ENCODE results near the gene ATP6V0A1. TPM values are rescaled to one million over a fixed set of nuclear protein-coding genes. Genes with fewer than 3 reads are reported as not detected.
"Not testable (repeated sequence)": the region's sequence is repeated elsewhere in the genome, so short reads cannot be mapped to it uniquely, and the experiment has no call there.

Gene ATP6V0A1
- polyA plus RNA-seq, 4 donors = 38.7 to 125 (median 69.2) TPM

DNA sequence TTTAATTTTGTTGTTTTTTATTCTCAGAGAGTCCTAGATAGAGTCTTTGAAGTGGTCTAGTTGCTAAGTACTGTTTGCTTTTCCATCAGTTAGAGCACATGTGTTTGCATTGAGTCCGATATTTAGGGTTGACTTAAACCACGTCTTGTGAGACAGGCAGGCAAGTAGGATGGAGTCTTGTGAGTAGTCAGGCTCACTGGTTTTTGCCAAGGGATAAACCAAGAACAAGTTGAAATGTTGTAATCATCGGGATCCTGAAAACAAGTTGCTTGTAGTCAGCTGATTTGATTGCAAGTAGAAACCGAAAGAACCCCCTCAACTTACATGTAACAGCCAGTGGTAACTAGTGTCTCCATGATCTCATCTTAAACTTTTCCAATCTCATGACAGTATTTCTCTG is 17.2 kb downstream of the ATP6V0A1 start:
- H3K4me1 ChIP-seq (ENCODE audit: control insufficient read depth in 3 of 3, insufficient read depth in 2 of 3, low read depth in 1 of 3, low read length in 2 of 3) = peaks cover 0 to 17% (median 4%) of the 10 kb centered on the region in 3 donors
- H3K36me3 ChIP-seq (ENCODE audit: control insufficient read depth in 3 of 3, insufficient read depth in 2 of 3, low read depth in 1 of 3, low read length in 3 of 3) = peaks cover 7 to 40% (median 23%) of the 10 kb centered on the region in 3 donors
- no peaks in the 10 kb centered on the region for H3K27me3 ChIP-seq (ENCODE audit: control insufficient read depth in 3 of 3, insufficient read depth in 3 of 3, low read length in 3 of 3)
- no peak for FAIRE-seq
- peak overlapping the region in 1 of 3 donors; percentile 70 for H3K27ac ChIP-seq (ENCODE audit: low read depth in 1 of 3, low read length in 2 of 3)
- WGBS, 3 donors = 83 to 94% (median 88%) methylated on average over 4 of the region's 4 CpGs
- H3K4me3 ChIP-seq (ENCODE audit: low read depth in 1 of 3, low read length in 3 of 3) = no peak overlapping the region
- no peak for DNase-seq
- no peaks in the 10 kb centered on the region for H3K9me3 ChIP-seq (ENCODE audit: control insufficient read depth in 2 of 2, insufficient read depth in 1 of 2, low read depth in 1 of 2, low read length in 1 of 2)

DNA sequence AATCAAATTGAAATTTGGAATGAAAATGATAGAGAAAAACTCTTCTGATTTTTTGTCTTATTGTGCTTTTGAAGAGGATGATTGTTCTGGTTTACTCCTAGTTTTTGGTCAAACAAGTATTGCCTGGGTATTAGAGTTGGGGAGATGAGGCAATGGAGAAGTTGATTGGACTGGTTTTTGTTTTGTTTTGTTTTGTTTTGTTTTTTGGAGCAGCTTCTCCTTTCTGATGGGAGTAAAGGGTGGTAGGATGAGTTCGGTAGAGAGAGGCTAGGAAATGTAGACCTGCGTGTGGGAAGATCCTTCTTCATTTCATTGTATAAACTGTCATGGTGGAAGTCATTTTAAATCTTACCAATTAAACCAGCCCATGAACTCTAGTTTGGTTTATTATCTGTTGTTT is 17.7 kb downstream of the ATP6V0A1 start:
- whole genome bisulfite sequencing, 3 donors = 93 to 95% (median 93%) methylated on average over 2 of the region's 2 CpGs
- Histone ChIP-seq H3K9me3 (ENCODE audit: control insufficient read depth in 2 of 2, insufficient read depth in 1 of 2, low read depth in 1 of 2, low read length in 1 of 2) (no peaks in the 10 kb centered on the region), H3K27ac (ENCODE audit: low read depth in 1 of 3, low read length in 2 of 3) (peak overlapping the region in 1 of 3 donors; percentile 70), H3K27me3 (ENCODE audit: control insufficient read depth in 3 of 3, insufficient read depth in 3 of 3, low read length in 3 of 3) (no peaks in the 10 kb centered on the region), H3K4me1 (ENCODE audit: control insufficient read depth in 3 of 3, insufficient read depth in 2 of 3, low read depth in 1 of 3, low read length in 2 of 3) (peaks cover 0 to 17% (median 4%) of the 10 kb centered on the region in 3 donors), H3K36me3 (ENCODE audit: control insufficient read depth in 3 of 3, insufficient read depth in 2 of 3, low read depth in 1 of 3, low read length in 3 of 3) (peaks cover 7 to 42% (median 23%) of the 10 kb centered on the region in 3 donors), H3K4me3 (ENCODE audit: low read depth in 1 of 3, low read length in 3 of 3) (no peak overlapping the region)
- FAIRE-seq = no peak
- no peak for DNase-seq

DNA sequence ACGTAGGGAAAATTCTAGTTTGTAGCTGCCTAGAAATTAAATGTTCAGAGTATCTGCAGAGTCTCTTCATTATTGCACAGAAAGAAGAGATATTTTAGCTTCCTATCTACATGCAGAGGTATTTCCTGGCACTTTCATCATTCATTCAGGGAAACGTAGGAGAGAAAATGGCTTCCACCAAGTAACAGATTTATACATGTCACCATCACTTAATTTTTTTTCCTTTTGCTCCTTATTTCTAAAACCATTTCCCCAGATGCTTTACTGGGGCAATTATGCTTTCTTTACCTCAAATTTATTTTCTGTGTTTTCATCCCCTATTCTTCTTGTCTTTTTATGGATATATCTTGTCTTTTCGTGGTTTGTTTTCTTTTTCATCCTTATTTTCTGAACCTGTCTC is 18.5 kb downstream of the ATP6V0A1 start:
- Histone ChIP-seq H3K36me3 (ENCODE audit: control insufficient read depth in 3 of 3, insufficient read depth in 2 of 3, low read depth in 1 of 3, low read length in 3 of 3) (peaks cover 7 to 43% (median 24%) of the 10 kb centered on the region in 3 donors), H3K4me1 (ENCODE audit: control insufficient read depth in 3 of 3, insufficient read depth in 2 of 3, low read depth in 1 of 3, low read length in 2 of 3) (peaks cover 0 to 17% (median 4%) of the 10 kb centered on the region in 3 donors), H3K4me3 (ENCODE audit: low read depth in 1 of 3, low read length in 3 of 3) (no peak overlapping the region), H3K27ac (ENCODE audit: low read depth in 1 of 3, low read length in 2 of 3) (no peak overlapping the region), H3K27me3 (ENCODE audit: control insufficient read depth in 3 of 3, insufficient read depth in 3 of 3, low read length in 3 of 3) (no peaks in the 10 kb centered on the region), H3K9me3 (ENCODE audit: control insufficient read depth in 2 of 2, insufficient read depth in 1 of 2, low read depth in 1 of 2, low read length in 1 of 2) (no peaks in the 10 kb centered on the region)
- 92 to 97% (median 96%) methylated on average over 3 of the region's 3 CpGs for WGBS, 3 donors
- FAIRE-seq (no peak), DNase-seq (no peak)

DNA sequence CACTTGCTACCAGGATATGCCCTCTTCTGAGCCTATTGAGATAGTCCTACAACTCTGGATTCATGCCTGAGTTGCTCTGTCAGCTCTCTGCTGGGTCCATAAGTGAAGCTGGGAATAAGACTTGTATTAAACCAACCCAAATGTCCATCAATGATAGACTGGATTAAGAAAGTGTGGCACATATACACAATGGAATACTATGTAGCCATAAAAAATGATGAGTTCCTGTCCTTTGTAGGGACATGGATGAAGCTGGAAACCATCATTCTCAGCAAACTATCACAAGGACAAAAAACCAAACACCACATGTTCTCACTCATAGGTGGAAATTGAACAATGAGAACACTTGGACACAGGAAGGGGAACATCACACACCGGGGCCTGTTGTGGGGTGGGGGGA is 19.1 kb downstream of the ATP6V0A1 start:
- H3K4me3 ChIP-seq (ENCODE audit: low read depth in 1 of 3, low read length in 3 of 3); H3K27me3 ChIP-seq (ENCODE audit: control insufficient read depth in 3 of 3, insufficient read depth in 3 of 3, low read length in 3 of 3); H3K9me3 ChIP-seq (ENCODE audit: control insufficient read depth in 2 of 2, insufficient read depth in 1 of 2, low read depth in 1 of 2, low read length in 1 of 2); FAIRE-seq; H3K27ac ChIP-seq (ENCODE audit: low read depth in 1 of 3, low read length in 2 of 3); DNase-seq: not testable (repeated sequence)
- WGBS, 3 donors = 92% methylated on average over 1 of the region's 1 CpG; no CpG with 5 or more reads in 2 of the 3 donors
- Histone ChIP-seq H3K36me3 (ENCODE audit: control insufficient read depth in 3 of 3, insufficient read depth in 2 of 3, low read depth in 1 of 3, low read length in 3 of 3) (peaks cover 5 to 46% (median 28%) of the 10 kb centered on the region in 3 donors), H3K4me1 (ENCODE audit: control insufficient read depth in 3 of 3, insufficient read depth in 2 of 3, low read depth in 1 of 3, low read length in 2 of 3) (peaks cover 0 to 17% (median 4%) of the 10 kb centered on the region in 3 donors)

DNA sequence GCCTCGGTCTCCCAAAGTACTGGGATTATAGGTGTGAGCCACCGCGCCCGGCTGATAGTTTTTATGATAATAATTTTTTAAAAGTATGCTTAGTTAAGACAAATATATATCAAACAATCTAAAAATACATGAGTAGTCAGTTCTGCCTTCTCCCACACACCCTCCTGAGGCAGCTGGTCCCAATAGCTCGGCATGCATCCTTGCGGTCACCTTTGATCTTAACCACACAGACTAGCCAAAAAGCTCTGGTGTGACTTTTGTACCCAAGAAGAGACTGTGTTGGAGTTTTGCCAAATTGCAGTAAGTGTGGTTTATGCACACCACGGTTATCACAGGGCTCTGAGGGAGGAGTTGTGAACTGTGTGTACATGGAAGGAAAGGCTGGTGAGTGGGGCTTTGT is 25.6 kb downstream of the ATP6V0A1 start:
- H3K27me3 ChIP-seq (ENCODE audit: control insufficient read depth in 3 of 3, insufficient read depth in 3 of 3, low read length in 3 of 3) = no peaks in the 10 kb centered on the region
- 10 to 45% (median 13%) methylated on average over 7 of the region's 7 CpGs for WGBS, 3 donors
- DNase-seq (peak; percentile 34 to 89), FAIRE-seq (no peak)
- no peak overlapping the region for H3K27ac ChIP-seq (ENCODE audit: low read depth in 1 of 3, low read length in 2 of 3)
- H3K4me3 ChIP-seq (ENCODE audit: low read depth in 1 of 3, low read length in 3 of 3) = no peak overlapping the region
- H3K9me3 ChIP-seq (ENCODE audit: control insufficient read depth in 2 of 2, insufficient read depth in 1 of 2, low read depth in 1 of 2, low read length in 1 of 2) = no peaks in the 10 kb centered on the region
- peaks cover 1 to 71% (median 34%) of the 10 kb centered on the region in 3 donors for H3K36me3 ChIP-seq (ENCODE audit: control insufficient read depth in 3 of 3, insufficient read depth in 2 of 3, low read depth in 1 of 3, low read length in 3 of 3)
- no peaks in the 10 kb centered on the region for H3K4me1 ChIP-seq (ENCODE audit: control insufficient read depth in 3 of 3, insufficient read depth in 2 of 3, low read depth in 1 of 3, low read length in 2 of 3)

DNA sequence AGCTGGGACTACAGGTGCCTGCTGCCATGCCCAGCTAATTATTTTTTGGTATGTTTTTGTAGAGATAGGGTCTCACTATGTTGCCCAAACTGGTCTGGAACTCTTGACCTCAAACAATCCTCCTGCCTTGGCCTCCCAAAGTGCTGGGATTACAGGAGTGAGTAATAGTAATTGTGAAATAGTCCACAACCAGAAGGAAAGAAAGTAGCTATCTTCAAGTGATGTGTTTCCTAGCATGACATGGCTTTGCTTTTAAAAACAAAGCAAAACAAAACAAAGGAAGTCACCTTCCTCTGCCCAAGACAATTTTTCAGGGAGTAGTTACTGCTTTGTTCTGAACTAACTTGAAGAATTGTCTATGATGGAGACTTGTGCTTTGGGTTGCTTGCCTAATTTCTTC is 27.0 kb downstream of the ATP6V0A1 start:
- DNase-seq = no peak
- Histone ChIP-seq H3K27me3 (ENCODE audit: control insufficient read depth in 3 of 3, insufficient read depth in 3 of 3, low read length in 3 of 3) (no peaks in the 10 kb centered on the region), H3K4me1 (ENCODE audit: control insufficient read depth in 3 of 3, insufficient read depth in 2 of 3, low read depth in 1 of 3, low read length in 2 of 3) (no peaks in the 10 kb centered on the region), H3K9me3 (ENCODE audit: control insufficient read depth in 2 of 2, insufficient read depth in 1 of 2, low read depth in 1 of 2, low read length in 1 of 2) (no peaks in the 10 kb centered on the region), H3K36me3 (ENCODE audit: control insufficient read depth in 3 of 3, insufficient read depth in 2 of 3, low read depth in 1 of 3, low read length in 3 of 3) (peaks cover 5 to 72% (median 36%) of the 10 kb centered on the region in 3 donors), H3K4me3 (ENCODE audit: low read depth in 1 of 3, low read length in 3 of 3) (no peak overlapping the region), H3K27ac (ENCODE audit: low read depth in 1 of 3, low read length in 2 of 3) (no peak overlapping the region)
- no peak for FAIRE-seq

DNA sequence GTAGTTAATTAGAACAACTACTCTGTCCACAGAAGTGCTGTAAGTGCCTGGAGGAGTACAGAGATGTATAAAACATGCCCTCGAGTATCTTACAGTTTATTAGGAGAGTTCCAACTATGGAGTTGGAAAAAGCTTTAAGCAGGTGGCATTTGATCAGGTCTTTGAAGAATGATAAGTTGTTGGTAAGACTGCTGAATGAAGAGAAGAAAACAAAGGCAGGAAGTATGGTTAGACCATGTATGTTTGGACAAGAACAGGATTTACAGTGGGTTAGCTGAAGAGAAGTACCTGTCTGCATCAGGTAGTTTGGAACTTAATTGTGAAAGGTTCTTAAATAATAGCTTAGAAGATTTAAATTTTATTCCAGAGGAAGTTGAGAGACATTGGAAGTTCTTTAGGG is 29.4 kb downstream of the ATP6V0A1 start:
- H3K4me3 ChIP-seq (ENCODE audit: low read depth in 1 of 3, low read length in 3 of 3) = no peak overlapping the region
- peaks cover 5 to 72% (median 33%) of the 10 kb centered on the region in 3 donors for H3K36me3 ChIP-seq (ENCODE audit: control insufficient read depth in 3 of 3, insufficient read depth in 2 of 3, low read depth in 1 of 3, low read length in 3 of 3)
- H3K4me1 ChIP-seq (ENCODE audit: control insufficient read depth in 3 of 3, insufficient read depth in 2 of 3, low read depth in 1 of 3, low read length in 2 of 3) = no peaks in the 10 kb centered on the region
- no peaks in the 10 kb centered on the region for H3K27me3 ChIP-seq (ENCODE audit: control insufficient read depth in 3 of 3, insufficient read depth in 3 of 3, low read length in 3 of 3)
- H3K27ac ChIP-seq (ENCODE audit: low read depth in 1 of 3, low read length in 2 of 3) = no peak overlapping the region
- no peak for FAIRE-seq
- H3K9me3 ChIP-seq (ENCODE audit: control insufficient read depth in 2 of 2, insufficient read depth in 1 of 2, low read depth in 1 of 2, low read length in 1 of 2) = no peaks in the 10 kb centered on the region
- no peak for DNase-seq
- WGBS, 3 donors = 85 to 87% (median 86%) methylated on average over 1 of the region's 1 CpG

DNA sequence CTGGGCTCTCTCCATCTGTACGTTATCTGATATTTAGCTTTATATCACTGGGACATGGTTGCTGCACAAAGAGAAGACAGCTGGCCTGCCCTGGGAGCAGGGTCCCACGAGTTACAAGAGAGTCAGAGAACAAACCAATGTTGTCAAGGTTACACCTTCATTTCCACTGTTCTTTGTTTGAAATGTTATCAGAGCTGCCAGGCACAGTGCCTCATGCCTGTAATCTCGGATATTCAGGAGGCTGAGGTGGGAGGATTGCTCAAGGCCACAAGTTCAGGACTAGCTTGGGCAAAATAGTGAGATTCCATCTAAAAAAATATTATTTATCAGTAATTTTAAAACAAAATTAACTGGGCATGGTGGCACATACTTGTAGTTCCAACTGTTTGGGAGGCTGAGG is 34.6 kb downstream of the ATP6V0A1 start:
- DNase-seq (no peak), FAIRE-seq (no peak)
- Histone ChIP-seq H3K27me3 (ENCODE audit: control insufficient read depth in 3 of 3, insufficient read depth in 3 of 3, low read length in 3 of 3) (no peaks in the 10 kb centered on the region), H3K36me3 (ENCODE audit: control insufficient read depth in 3 of 3, insufficient read depth in 2 of 3, low read depth in 1 of 3, low read length in 3 of 3) (peaks cover 14 to 75% (median 31%) of the 10 kb centered on the region in 3 donors), H3K9me3 (ENCODE audit: control insufficient read depth in 2 of 2, insufficient read depth in 1 of 2, low read depth in 1 of 2, low read length in 1 of 2) (no peaks in the 10 kb centered on the region), H3K4me1 (ENCODE audit: control insufficient read depth in 3 of 3, insufficient read depth in 2 of 3, low read depth in 1 of 3, low read length in 2 of 3) (no peaks in the 10 kb centered on the region), H3K27ac (ENCODE audit: low read depth in 1 of 3, low read length in 2 of 3) (no peak overlapping the region), H3K4me3 (ENCODE audit: low read depth in 1 of 3, low read length in 3 of 3) (no peak overlapping the region)
- 57 to 78% (median 70%) methylated on average over 3 of the region's 3 CpGs for WGBS, 3 donors

DNA sequence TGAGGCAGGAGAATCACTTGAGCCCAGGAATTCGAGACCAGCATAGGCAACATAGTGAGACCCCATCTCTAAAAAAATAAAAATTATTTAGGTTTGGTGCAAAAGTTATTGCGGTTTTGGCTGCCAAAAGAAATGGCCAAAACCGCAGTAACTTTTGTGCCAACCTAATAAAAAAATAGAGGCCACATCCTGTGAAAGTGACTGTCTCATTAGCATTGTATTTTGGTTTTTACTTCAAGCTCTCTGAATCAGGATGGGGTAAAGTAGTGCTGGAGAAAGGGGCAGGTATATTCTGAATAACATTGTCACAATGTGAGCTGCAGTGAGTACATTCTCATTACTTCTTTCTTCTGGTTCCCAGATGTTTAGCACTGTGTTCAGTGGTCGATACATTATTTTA is 36.0 kb downstream of the ATP6V0A1 start:
- Histone ChIP-seq H3K4me1 (ENCODE audit: control insufficient read depth in 3 of 3, insufficient read depth in 2 of 3, low read depth in 1 of 3, low read length in 2 of 3) (no peaks in the 10 kb centered on the region), H3K27me3 (ENCODE audit: control insufficient read depth in 3 of 3, insufficient read depth in 3 of 3, low read length in 3 of 3) (no peaks in the 10 kb centered on the region), H3K4me3 (ENCODE audit: low read depth in 1 of 3, low read length in 3 of 3) (no peak overlapping the region), H3K36me3 (ENCODE audit: control insufficient read depth in 3 of 3, insufficient read depth in 2 of 3, low read depth in 1 of 3, low read length in 3 of 3) (peaks cover 9 to 75% (median 26%) of the 10 kb centered on the region in 3 donors), H3K27ac (ENCODE audit: low read depth in 1 of 3, low read length in 2 of 3) (no peak overlapping the region), H3K9me3 (ENCODE audit: control insufficient read depth in 2 of 2, insufficient read depth in 1 of 2, low read depth in 1 of 2, low read length in 1 of 2) (no peaks in the 10 kb centered on the region)
- DNase-seq (no peak), FAIRE-seq (no peak)
- WGBS, 3 donors = 54 to 84% (median 63%) methylated on average over 4 of the region's 4 CpGs

Data from small intestine (tissue), 7 donors.